Stomach (tissue), 4 donors: ENCODE results near the gene PRXL2B.

Source experiments
- CTCF ChIP-seq, 7 experiments: fragments of 450-650 bp in 4 of 7; fragments of 200-600 bp in 3 of 7; sonication (generic) in 3 of 7; IDR thresholded peaks; one replicate each; pipeline ENCODE4 v1.5.1; 2016 to 2019; ENCODE audit warnings: antibody characterized with exemption in 7 of 7, control low read depth in 2 of 7, mild to moderate bottlenecking in 1 of 7
- POLR2AphosphoS5 ChIP-seq, 3 donors: sonication (generic); formaldehyde crosslinking; IDR thresholded peaks; one replicate each; pipeline ENCODE4 v1.6.1; 2016; ENCODE audit warnings: antibody characterized with exemption in 3 of 3

DNA sequence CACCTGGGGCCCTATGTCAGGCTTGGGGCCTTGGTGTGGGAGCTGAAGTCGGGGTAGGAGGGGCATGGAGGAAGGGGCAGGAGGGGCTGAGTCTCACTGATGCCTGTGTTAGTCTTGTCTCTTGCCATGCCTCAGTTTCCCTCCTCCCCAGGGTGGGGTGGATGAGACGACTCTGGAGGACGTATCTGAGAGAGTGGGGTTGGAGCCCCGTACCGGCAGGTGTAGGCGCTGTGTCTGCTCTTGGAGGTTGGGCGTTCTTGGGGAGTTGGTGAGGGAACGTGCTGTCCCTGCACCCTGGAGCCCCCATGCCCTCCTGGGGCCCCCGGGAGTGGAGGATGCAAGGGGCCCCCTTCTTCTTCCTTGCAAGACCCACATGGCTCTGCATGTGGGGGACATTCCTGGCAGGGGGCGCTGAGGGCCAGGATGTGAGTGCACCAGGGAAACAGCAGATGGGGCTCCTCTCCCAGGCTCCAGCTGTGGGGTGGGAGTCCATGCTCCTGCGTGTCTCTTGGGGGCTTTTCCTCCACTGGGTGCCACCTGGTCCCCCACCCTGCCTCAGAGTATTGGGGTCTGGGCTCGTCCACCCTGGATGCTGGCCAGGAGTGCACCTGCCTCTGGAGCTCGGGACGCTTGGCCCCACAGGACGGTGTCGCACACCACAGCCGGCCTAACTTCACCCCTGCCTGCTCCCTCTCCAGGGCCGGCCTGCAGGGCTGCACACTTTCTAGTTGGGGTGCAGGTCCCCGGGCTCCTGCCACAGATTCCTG, 31.8 kb upstream of the PRXL2B start:
- TF ChIP-seq POLR2AphosphoS5 (IDR thresholded peaks at IDR 0.05) (no peak), CTCF (IDR thresholded peaks at IDR 0.05) (peak in 5 of 7 experiments; percentile 17 to 68 (median 46))
